Measurements from ENCODE around the gene STEAP4. TPM values are rescaled to one million over a fixed set of nuclear protein-coding genes. Genes with fewer than 3 reads are reported as not detected.

STEAP4 gene
- total and polyA plus RNA-seq, 2 of the 13 experiments (the other 11 are each of a cell fraction or from before 2014, with no cell fraction given) = not detected

GRCh38 chr7:88239852-88240251 is 66.8 kb downstream of the STEAP4 start:
- Histone ChIP-seq H3K9ac (ENCODE audit: insufficient read depth, low read depth, low read length) (no peak overlapping the region), H3K27me3 (ENCODE audit: control insufficient read depth in 1 of 2, insufficient read depth in 2 of 2, low read length in 2 of 2) (no peaks in the 10 kb centered on the region), H3K36me3 (replicated peaks in 1 of 2; ENCODE audit: control insufficient read depth in 1 of 2, insufficient read depth in 2 of 2, low read length in 2 of 2) (no peaks in the 10 kb centered on the region), H2AFZ (ENCODE audit: low read length) (no peak overlapping the region), H3K4me3 (replicated peaks in 1 of 3; ENCODE audit: insufficient read depth in 1 of 3, low read depth in 2 of 3, low read length in 3 of 3) (no peak overlapping the region), H3K79me2 (ENCODE audit: insufficient read depth, low read length) (no peaks in the 10 kb centered on the region), H4K20me1 (ENCODE audit: insufficient read depth, low read length) (no peaks in the 10 kb centered on the region), H3K9me3 (ENCODE audit: low read length) (no peaks in the 10 kb centered on the region), H3K4me2 (ENCODE audit: low read depth, low read length) (no peak overlapping the region), H3K27ac (ENCODE audit: extremely low read length, insufficient read depth, low read length) (no peak overlapping the region), H3K4me1 (ENCODE audit: insufficient read depth, low read length) (no peaks in the 10 kb centered on the region)
- no peak for ATAC-seq
- no TSS peak for BruUV-seq (replicated peaks)
- ChIA-PET CTCF (ENCODE audit: low intra/inter-chr PET ratio, low total read pairs) (no interaction called here), POLR2A (no interaction called here)
- FAIRE-seq = no peak
- WGBS (ENCODE audit: low lambda C conversion rate) = 3% methylated on average over 1 of the region's 1 CpG
- TF ChIP-seq DMTF1 (CRISPR knock-in tag; IDR thresholded peaks at IDR 0.05) (no peak), ZNF512B (CRISPR knock-in tag; IDR thresholded peaks at IDR 0.05; ENCODE audit: borderline replicate concordance) (no peak), ZNF790 (CRISPR knock-in tag; IDR thresholded peaks at IDR 0.05; ENCODE audit: borderline replicate concordance) (no peak), REL (CRISPR knock-in tag; conservative IDR thresholded peaks at IDR 0.05) (no peak), ZNF142 (CRISPR knock-in tag; IDR thresholded peaks at IDR 0.05) (no peak), MAFK (conservative IDR thresholded peaks at IDR 0.05 in 1 of 2, IDR thresholded peaks at IDR 0.05 in 1 of 2; ENCODE audit: low read length in 2 of 2) (peak; percentile 28 to 56; a peak in 3 of 4 replicates), MAFF (IDR thresholded peaks at IDR 0.05; ENCODE audit: low read depth, low read length) (peak; percentile 33; the same call in 1 of the 2 replicates), KLF11 (CRISPR knock-in tag; IDR thresholded peaks at IDR 0.05) (no peak), ZSCAN29 (CRISPR knock-in tag; conservative IDR thresholded peaks at IDR 0.05) (no peak)
- no peak for DNase-seq (ENCODE audit: low spot score)
- intact Hi-C loops (cut with micrococcal nuclease; ENCODE audit: unreplicated experiment) (loop anchor here (10.0 kb wide), 1 partner anchor 1385 kb away; no protein-coding TSS in a partner anchor), in situ Hi-C loops (cut with HindIII; ENCODE audit: extremely low pct_ligation_motif_present, low pct_unique_long_range_greater_than_20kb) (loop anchor here (25.0 kb wide), 1 partner anchor 597 kb away; no protein-coding TSS in a partner anchor)
